NK-92 treated with Interleukin-12 subunit alpha and Interleukin-12 subunit beta, amount 100 ng/mL, for 24 hours (cell line): Measurements from ENCODE around the gene XXYLT1.

Experiments
- DNase-seq: peaks from one replicate; lab custom pipeline; 2025; lab: John Stamatoyannopoulos, UW

The XXYLT1 gene

GRCh38 chr3:195151402-195151801, 119.6 kb downstream of the XXYLT1 start:
- no peak for DNase-seq

- no peak for DNase-seq
Measured at GRCh38 chr3:195150181-195151118, 120.5 kb downstream of the XXYLT1 start.

GRCh38 chr3:195149292-195150030, 121.5 kb downstream of the XXYLT1 start:
- DNase-seq = no peak

GRCh38 chr3:195148549-195148948, 122.4 kb downstream of the XXYLT1 start:
- no peak for DNase-seq

GRCh38 chr3:195147649-195148080, 123.3 kb downstream of the XXYLT1 start:
- DNase-seq = no peak

- DNase-seq = no peak
Measured at GRCh38 chr3:195146131-195146530, 124.8 kb downstream of the XXYLT1 start.

GRCh38 chr3:195145579-195145978, 125.4 kb downstream of the XXYLT1 start:
- DNase-seq = no peak

- no peak for DNase-seq
Measured at GRCh38 chr3:195143221-195143620, 127.7 kb downstream of the XXYLT1 start.

- DNase-seq = no peak
Measured at GRCh38 chr3:195142519-195142918, 128.4 kb downstream of the XXYLT1 start.

GRCh38 chr3:195140816-195141793, 129.9 kb downstream of the XXYLT1 start:
- DNase-seq = no peak

GRCh38 chr3:195140410-195140809, 130.5 kb downstream of the XXYLT1 start:
- DNase-seq = no peak

- DNase-seq = no peak
Measured at GRCh38 chr3:195139876-195140240, 131.1 kb downstream of the XXYLT1 start.

GRCh38 chr3:195139091-195139875, 131.7 kb downstream of the XXYLT1 start:
- no peak for DNase-seq

GRCh38 chr3:195137638-195138588, 133.0 kb downstream of the XXYLT1 start:
- no peak for DNase-seq

GRCh38 chr3:195135917-195136316, 135.0 kb downstream of the XXYLT1 start:
- no peak for DNase-seq

- DNase-seq = no peak
Measured at GRCh38 chr3:195134431-195134830, 136.5 kb downstream of the XXYLT1 start.

- no peak for DNase-seq
Measured at GRCh38 chr3:195133462-195133861, 137.5 kb downstream of the XXYLT1 start.

GRCh38 chr3:195133013-195133412, 137.9 kb downstream of the XXYLT1 start:
- no peak for DNase-seq

- no peak for DNase-seq
Measured at GRCh38 chr3:195131176-195131575, 139.8 kb downstream of the XXYLT1 start.
